ENCODE data around the gene ABCG4.

- TF ChIP-seq, protein P1, sequence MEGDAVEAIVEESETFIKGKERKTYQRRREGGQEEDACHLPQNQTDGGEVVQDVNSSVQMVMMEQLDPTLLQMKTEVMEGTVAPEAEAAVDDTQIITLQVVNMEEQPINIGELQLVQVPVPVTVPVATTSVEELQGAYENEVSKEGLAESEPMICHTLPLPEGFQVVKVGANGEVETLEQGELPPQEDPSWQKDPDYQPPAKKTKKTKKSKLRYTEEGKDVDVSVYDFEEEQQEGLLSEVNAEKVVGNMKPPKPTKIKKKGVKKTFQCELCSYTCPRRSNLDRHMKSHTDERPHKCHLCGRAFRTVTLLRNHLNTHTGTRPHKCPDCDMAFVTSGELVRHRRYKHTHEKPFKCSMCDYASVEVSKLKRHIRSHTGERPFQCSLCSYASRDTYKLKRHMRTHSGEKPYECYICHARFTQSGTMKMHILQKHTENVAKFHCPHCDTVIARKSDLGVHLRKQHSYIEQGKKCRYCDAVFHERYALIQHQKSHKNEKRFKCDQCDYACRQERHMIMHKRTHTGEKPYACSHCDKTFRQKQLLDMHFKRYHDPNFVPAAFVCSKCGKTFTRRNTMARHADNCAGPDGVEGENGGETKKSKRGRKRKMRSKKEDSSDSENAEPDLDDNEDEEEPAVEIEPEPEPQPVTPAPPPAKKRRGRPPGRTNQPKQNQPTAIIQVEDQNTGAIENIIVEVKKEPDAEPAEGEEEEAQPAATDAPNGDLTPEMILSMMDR (IDR thresholded peaks at IDR 0.05), result no peak
- no peak for TF ChIP-seq EP300 (IDR thresholded peaks at IDR 0.05)
- TF ChIP-seq POLR2A (IDR thresholded peaks at IDR 0.05), result no peak
Observed at GRCh38 chr11:119192111-119192510, 43.3 kb downstream of the ABCG4 start.
